Measurements from ENCODE around the gene SPHKAP.
"Not testable (repeated sequence)": the region's sequence is repeated elsewhere in the genome, so short reads cannot be mapped to it uniquely, and the experiment has no call there.

The SPHKAP gene

GRCh38 chr2:228181098-228182019 is at the start of gene SPHKAP:
Gene SPHKAP (minus strand): TSS chr2:228181687. CDS start chr2:228181598, 89 bp downstream.
- no peak for DNase-seq

GRCh38 chr2:228227466-228227865 is 46.0 kb upstream of the SPHKAP start:
- no peak for DNase-seq

DNA sequence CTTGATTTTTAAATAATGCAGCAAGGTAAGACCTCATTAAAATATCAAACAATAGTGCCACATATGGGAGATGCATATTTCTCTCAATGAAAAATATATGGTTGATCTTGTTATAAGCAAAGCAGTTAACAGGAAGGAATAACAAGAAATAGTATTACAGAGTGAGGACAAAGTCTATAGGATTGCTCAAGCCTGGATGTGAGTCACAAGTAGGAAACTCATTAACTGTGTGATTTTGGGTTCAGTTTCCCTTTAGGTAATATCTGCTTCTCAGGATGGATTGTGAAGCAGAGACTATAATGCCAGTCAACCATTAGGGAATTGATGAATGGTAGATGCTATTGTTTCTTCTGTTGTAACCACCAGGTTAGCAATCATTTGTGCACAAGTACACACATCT is 42.9 kb upstream of the SPHKAP start:
- DNase-seq, result no peak

- DNase-seq, result not testable (repeated sequence)
These were observed 37.1 kb upstream of the SPHKAP start for GRCh38 chr2:228218593-228218992.

GRCh38 chr2:228197504-228197903 is 16.0 kb upstream of the SPHKAP start:
- DNase-seq, result no peak

DNA sequence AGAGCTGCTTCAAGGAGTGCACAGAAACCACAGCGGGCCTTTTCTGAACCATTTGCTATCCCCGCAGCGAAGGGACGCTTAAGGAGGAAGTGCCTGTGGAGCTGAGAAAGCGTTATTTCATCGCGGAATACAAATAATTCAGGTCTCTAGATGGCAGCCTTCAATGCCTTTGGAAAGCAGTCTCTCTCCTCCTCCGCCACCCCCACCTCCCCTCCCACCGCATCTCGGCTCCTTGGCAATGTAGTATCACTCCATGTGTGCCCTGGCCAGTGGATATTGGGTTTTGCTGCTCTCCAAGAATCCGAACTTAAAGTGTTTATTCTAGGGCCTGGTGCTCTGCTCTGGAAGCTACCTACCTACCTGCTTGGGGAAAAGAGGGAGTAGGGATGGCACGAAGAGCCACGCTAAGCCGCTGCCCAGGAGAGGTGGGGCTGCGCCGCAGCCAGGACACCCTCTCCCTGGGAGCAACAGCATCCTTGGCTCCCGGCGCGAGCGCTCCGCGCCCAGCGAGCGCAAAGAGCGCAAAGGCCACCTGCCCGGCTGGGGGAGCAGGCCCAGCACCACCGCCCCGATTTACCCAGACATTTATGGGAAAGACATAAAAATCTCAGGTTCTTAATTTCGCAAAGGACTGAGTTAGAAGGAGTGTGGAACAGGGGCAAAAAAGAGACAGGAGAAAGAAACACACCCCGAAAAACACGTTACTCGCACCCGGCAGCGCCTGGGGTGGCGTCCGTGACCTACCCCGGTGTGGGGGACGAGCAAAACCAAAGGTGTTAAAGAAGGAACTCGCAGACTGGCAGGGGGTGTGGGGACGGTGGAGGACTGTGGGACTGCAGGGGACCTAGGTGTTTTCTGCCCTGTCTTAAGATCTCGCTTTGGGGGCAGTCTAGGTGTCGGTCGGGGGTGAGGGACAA is 1.0 kb downstream of the SPHKAP start:
- no peak for DNase-seq

- DNase-seq, result no peak
These were observed 14.2 kb downstream of the SPHKAP start for GRCh38 chr2:228167290-228167689.

DNA sequence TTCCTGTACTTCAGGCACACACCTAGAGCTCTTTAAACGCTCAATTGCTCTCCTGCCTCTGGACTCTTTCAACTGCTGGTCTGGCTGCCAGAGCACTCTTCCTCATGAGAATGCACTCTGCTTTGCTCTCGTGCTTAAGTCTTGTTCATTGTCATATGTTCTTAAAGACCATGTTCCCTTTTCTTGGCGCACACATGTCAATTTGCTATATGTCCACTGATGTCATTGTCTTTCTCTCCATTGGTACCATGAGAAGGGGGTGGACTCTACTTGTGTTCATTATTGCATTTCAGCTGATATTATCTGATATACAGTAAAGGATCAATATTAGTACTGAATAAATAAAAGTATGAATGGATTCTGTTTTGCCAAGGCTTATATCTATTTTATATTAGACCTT is 16.8 kb downstream of the SPHKAP start:
- no peak for DNase-seq

GRCh38 chr2:228157841-228158240 is 23.6 kb downstream of the SPHKAP start:
- no peak for DNase-seq

GRCh38 chr2:228144961-228145360 is 36.5 kb downstream of the SPHKAP start:
- DNase-seq, result no peak

GRCh38 chr2:228140934-228141528 is 40.5 kb downstream of the SPHKAP start:
- no peak for DNase-seq

DNA sequence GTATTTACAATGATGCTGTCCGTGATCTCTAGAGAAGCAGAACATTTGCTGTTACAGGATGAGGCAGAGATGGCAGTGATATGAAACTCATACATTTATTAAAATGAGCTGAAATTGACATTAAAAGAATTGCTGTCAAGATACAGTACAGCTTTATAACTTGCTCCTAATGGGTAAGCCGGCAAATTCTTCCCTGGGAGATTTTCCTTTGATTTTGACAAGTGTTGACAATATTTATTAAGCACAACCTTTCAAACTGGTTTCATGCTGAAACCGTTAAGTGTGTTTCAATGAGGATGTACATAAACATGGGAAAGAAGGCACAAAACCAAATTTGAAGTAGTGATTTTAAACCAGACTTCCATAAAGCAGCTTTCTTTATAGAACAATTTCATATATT is 45.5 kb downstream of the SPHKAP start:
- no peak for DNase-seq

- no peak for DNase-seq
These were observed 46.2 kb downstream of the SPHKAP start for GRCh38 chr2:228135300-228135699.

DNA sequence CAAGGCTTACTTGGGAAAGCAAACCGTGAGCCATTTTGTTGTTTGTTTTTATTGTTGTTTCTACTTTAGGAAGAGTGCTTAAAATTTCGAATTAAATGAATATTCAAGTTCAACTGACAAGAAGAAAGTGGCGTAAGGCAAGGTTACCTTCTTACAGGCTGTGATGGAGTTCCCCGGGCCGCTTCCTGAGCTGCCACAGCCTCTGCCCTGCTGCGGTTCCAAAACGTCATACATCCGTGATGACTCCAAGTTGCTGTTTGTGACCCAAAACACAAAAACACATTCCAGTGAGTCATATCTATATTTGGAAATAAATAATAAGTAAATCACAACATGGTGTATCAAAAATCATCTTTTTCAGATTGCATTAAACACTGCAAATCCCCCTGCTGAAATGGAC is 49.7 kb downstream of the SPHKAP start:
- no peak for DNase-seq

GRCh38 chr2:228126401-228126800 is 55.1 kb downstream of the SPHKAP start:
- DNase-seq, result no peak

GRCh38 chr2:228118940-228119339 is 62.5 kb downstream of the SPHKAP start:
- DNase-seq, result no peak

- DNase-seq, result no peak
These were observed 73.6 kb downstream of the SPHKAP start for GRCh38 chr2:228107846-228108245.

- peak in 1 of 2 donors; percentile 1 for DNase-seq
These were observed 75.8 kb downstream of the SPHKAP start for GRCh38 chr2:228105526-228106250.

DNA sequence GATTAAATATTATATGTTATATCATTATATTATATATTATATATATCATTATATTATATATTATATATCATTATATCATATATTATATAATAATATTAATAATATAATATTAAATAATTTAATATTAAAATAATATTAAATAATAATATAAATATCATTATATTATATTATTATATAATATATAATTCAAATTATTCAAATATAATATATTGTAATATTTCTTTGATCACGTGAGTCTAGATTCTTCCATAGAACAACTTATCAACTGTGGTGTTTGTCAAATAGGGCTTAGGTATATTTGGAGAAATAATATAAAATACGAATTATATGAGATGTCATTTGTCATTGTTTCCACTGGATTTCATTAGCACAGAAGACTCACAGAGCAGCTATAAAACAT is 77.3 kb downstream of the SPHKAP start:
- DNase-seq, result no peak

DNA sequence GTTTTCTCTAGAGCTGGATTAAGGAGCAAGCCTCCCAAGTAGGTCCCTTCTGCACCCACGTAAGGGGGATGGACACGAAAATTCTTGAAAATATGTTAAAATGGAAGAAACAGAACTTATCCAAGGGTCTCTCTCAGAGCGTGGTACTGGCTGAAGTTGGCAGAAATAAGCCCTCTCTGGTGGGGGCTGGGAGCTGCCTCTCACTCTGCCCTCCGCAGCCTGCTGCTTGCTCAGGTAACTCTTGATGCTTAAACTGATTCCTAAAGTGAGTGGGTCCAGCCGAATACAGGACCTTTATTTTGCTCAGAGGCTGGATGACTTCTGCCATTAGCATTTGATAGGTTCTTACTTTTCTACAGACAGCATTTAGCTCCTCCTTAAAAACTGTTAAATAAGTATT is 78.1 kb downstream of the SPHKAP start:
- no peak for DNase-seq

- DNase-seq, result no peak
These were observed 78.5 kb downstream of the SPHKAP start for GRCh38 chr2:228102949-228103348.

GRCh38 chr2:228094377-228094921 is 87.0 kb downstream of the SPHKAP start:
- no peak for DNase-seq
